Measurements from ENCODE around the gene SORBS1.

DNA sequence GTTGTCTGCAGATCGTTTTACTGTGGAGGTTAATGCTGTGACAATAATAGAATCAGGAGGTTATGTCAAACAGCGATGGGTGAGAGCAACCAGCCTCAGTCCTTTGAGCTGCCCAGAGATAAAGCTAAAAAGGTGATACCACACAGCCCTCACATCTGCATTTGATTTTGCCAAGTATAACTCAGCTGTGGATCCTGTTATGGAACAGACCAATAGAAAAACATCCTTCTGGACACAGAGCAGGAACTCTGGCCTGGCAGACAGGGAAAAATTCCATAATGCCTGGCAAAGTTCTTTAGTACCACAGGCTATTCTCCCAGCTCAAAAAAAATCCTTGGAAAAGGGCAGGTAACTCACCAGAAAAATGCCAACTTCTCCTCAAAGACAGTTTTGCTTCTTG is 183.2 kb downstream of the SORBS1 start:
- TF ChIP-seq, protein P1, sequence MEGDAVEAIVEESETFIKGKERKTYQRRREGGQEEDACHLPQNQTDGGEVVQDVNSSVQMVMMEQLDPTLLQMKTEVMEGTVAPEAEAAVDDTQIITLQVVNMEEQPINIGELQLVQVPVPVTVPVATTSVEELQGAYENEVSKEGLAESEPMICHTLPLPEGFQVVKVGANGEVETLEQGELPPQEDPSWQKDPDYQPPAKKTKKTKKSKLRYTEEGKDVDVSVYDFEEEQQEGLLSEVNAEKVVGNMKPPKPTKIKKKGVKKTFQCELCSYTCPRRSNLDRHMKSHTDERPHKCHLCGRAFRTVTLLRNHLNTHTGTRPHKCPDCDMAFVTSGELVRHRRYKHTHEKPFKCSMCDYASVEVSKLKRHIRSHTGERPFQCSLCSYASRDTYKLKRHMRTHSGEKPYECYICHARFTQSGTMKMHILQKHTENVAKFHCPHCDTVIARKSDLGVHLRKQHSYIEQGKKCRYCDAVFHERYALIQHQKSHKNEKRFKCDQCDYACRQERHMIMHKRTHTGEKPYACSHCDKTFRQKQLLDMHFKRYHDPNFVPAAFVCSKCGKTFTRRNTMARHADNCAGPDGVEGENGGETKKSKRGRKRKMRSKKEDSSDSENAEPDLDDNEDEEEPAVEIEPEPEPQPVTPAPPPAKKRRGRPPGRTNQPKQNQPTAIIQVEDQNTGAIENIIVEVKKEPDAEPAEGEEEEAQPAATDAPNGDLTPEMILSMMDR (IDR thresholded peaks at IDR 0.05; ENCODE audit: low read depth, low read length, missing input control), result no peak
- TF ChIP-seq RAD21 (IDR thresholded peaks at IDR 0.05) (no peak), GABPA (IDR thresholded peaks at IDR 0.05 in 1 of 2, conservative IDR thresholded peaks at IDR 0.05 in 1 of 2) (no peak), YY1 (IDR thresholded peaks at IDR 0.05) (no peak), RXRA (IDR thresholded peaks at IDR 0.05) (no peak), TAF1 (conservative IDR thresholded peaks at IDR 0.05) (no peak), JUND (IDR thresholded peaks at IDR 0.05) (no peak)
- TF ChIP-seq, protein P2, sequence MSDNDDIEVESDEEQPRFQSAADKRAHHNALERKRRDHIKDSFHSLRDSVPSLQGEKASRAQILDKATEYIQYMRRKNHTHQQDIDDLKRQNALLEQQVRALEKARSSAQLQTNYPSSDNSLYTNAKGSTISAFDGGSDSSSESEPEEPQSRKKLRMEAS (IDR thresholded peaks at IDR 0.05), result no peak
- TF ChIP-seq, protein P3, sequence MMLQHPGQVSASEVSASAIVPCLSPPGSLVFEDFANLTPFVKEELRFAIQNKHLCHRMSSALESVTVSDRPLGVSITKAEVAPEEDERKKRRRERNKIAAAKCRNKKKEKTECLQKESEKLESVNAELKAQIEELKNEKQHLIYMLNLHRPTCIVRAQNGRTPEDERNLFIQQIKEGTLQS (IDR thresholded peaks at IDR 0.05), result no peak

All from liver (tissue), 3 donors.